ENCODE measurements around the gene GNG14.

DNA sequence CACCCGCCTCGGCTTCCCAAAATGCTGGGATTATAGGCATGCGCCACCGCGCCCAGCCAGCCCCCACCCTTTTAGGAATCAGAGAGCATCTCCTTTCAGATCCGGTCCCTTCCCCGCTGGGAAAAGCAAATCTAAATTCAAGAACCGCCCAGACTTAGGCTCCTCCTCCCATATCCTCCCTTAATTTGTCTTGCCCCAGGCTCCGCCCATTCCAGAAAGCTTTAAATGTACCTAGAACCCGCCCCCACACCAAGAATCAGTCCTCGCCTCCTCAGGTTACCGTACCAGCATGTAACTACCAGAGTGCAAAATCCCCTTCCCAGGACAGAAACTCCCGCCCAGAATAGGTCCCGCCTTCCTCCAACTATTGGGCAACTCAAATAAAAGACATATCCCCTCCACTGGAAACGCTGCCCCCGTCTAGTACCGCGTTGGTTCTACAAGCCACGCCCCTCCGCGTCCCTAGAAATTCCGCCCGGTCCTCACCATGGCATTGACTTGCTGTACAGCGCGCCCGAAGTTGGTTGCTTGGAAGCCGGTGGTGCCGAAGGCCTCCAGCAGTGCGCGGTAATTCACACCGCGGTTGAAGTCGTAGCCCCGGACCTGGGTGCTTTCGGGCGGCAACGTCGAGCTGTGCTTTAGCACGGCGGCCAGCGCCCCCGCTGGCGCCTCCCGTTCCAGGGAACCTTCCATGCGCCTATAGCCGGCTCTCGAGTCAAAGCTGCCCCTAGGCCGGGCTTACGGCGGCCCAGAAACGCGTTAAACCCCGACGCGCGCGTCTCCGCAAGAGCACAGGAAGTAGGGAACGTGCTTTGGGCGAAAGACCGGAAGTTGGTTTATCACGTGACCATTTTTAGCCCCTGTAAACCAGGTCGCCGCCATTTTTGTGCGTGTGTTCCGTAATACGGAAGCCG, 6.5 kb upstream of the GNG14 start, which contains the start of gene DHPS:
- TF ChIP-seq, protein P1, sequence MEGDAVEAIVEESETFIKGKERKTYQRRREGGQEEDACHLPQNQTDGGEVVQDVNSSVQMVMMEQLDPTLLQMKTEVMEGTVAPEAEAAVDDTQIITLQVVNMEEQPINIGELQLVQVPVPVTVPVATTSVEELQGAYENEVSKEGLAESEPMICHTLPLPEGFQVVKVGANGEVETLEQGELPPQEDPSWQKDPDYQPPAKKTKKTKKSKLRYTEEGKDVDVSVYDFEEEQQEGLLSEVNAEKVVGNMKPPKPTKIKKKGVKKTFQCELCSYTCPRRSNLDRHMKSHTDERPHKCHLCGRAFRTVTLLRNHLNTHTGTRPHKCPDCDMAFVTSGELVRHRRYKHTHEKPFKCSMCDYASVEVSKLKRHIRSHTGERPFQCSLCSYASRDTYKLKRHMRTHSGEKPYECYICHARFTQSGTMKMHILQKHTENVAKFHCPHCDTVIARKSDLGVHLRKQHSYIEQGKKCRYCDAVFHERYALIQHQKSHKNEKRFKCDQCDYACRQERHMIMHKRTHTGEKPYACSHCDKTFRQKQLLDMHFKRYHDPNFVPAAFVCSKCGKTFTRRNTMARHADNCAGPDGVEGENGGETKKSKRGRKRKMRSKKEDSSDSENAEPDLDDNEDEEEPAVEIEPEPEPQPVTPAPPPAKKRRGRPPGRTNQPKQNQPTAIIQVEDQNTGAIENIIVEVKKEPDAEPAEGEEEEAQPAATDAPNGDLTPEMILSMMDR (IDR thresholded peaks at IDR 0.05; ENCODE audit: low read length) = no peak
- TF ChIP-seq EZH2 (IDR thresholded peaks at IDR 0.05; ENCODE audit: borderline replicate concordance, low read length) = no peak

Data from OCI-LY1 (cell line).